ENCODE measurements around the gene ALOXE3.

DNA sequence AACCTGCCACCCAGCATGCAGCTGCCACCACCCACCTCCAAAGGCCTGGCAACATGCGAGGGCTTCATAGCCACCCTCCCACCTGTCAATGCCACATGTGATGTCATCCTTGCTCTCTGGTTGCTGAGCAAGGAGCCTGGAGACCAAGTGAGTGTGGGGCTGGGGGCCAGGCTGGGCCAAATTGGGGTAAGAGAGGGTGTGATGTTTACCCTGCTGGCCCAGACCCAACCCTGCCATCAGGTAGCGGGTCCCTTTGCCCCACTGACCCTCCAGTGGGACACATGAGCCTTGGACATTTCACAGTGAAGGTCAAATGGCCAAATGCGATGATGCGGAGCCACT, 70.6 kb downstream of the ALOXE3 start:
- TF ChIP-seq, protein P1, sequence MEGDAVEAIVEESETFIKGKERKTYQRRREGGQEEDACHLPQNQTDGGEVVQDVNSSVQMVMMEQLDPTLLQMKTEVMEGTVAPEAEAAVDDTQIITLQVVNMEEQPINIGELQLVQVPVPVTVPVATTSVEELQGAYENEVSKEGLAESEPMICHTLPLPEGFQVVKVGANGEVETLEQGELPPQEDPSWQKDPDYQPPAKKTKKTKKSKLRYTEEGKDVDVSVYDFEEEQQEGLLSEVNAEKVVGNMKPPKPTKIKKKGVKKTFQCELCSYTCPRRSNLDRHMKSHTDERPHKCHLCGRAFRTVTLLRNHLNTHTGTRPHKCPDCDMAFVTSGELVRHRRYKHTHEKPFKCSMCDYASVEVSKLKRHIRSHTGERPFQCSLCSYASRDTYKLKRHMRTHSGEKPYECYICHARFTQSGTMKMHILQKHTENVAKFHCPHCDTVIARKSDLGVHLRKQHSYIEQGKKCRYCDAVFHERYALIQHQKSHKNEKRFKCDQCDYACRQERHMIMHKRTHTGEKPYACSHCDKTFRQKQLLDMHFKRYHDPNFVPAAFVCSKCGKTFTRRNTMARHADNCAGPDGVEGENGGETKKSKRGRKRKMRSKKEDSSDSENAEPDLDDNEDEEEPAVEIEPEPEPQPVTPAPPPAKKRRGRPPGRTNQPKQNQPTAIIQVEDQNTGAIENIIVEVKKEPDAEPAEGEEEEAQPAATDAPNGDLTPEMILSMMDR (IDR thresholded peaks at IDR 0.05 in 4 of 5, conservative IDR thresholded peaks at IDR 0.05 in 1 of 5), result no peak
- TF ChIP-seq POLR2A (IDR thresholded peaks at IDR 0.05), result no peak
